WTC11 (cell line): ENCODE data around the gene ARID4B. TPM values are rescaled to one million over a fixed set of nuclear protein-coding genes. Genes with fewer than 3 reads are reported as not detected.

ENCODE experiments used
- ATAC-seq: fragments of 200-7000 bp; cut with Tn5 transposase; 2 replicates; pipeline ENCODE4 v1.10.0; 2021; ENCODE audit warnings: mild to moderate bottlenecking, moderate library complexity
- CTCF ChIA-PET: fragments of 300-600 bp; sonication (Branson Sonifier 250); formaldehyde crosslinking; loops from one replicate; lab custom pipeline; 2021; ENCODE audit warnings: antibody characterized with exemption; lab: Charles Lee
- POLR2A ChIA-PET: fragments of 350-600 bp; sonication (Branson Sonifier 250); formaldehyde crosslinking; loops from one replicate; lab custom pipeline; 2021; ENCODE audit warnings: antibody characterized with exemption; lab: Charles Lee
- DNase-seq: peaks from one replicate; pipeline ENCODE4 v3.0.0; 2021; ENCODE audit warnings: low spot score
- H3K27ac Mint-ChIP-seq: 2 replicates; pipeline ENCODE4 v1.8.0; 2021; ENCODE audit warnings: mixed read lengths
- H3K27me3 Mint-ChIP-seq: 2 replicates; pipeline ENCODE4 v1.8.0; 2021; ENCODE audit warnings: low read depth, mild to moderate bottlenecking, moderate library complexity, mixed read lengths
- H3K36me3 Mint-ChIP-seq: 2 replicates; pipeline ENCODE4 v1.8.0; 2021; ENCODE audit warnings: mixed read lengths
- H3K4me1 Mint-ChIP-seq: 2 replicates; pipeline ENCODE4 v1.8.0; 2022; ENCODE audit warnings: mixed read lengths
- H3K4me3 Mint-ChIP-seq: 2 replicates; pipeline ENCODE4 v1.8.0; 2021; ENCODE audit warnings: mild to moderate bottlenecking, moderate library complexity, mixed read lengths
- H3K9me3 Mint-ChIP-seq: 2 replicates; pipeline ENCODE4 v1.8.0; 2021; ENCODE audit warnings: mixed read lengths
- CBFB ChIP-seq: sonication (generic); formaldehyde crosslinking; IDR thresholded peaks from 2 replicates; pipeline ENCODE4 v1.8.1; 2022; ENCODE audit warnings: mild to moderate bottlenecking, low read depth, missing genetic modification reagents
- ELF4 ChIP-seq: sonication (generic); formaldehyde crosslinking; IDR thresholded peaks from 2 replicates; pipeline ENCODE4 v1.8.1; 2022; ENCODE audit warnings: low read depth, mild to moderate bottlenecking, moderate library complexity, missing genetic modification reagents
- FOXK1 ChIP-seq: sonication (generic); formaldehyde crosslinking; IDR thresholded peaks from 2 replicates; pipeline ENCODE4 v1.8.0; 2022; ENCODE audit warnings: mild to moderate bottlenecking, moderate library complexity, missing genetic modification reagents
- GABPB1 ChIP-seq: sonication (generic); formaldehyde crosslinking; IDR thresholded peaks from 2 replicates; pipeline ENCODE4 v1.8.1; 2023; ENCODE audit warnings: mild to moderate bottlenecking, missing genetic modification reagents
- GRHL2 ChIP-seq: fragments of 250-450 bp; sonication (Bioruptor Pico); IDR thresholded peaks from 2 replicates; pipeline ENCODE4 v1.8.0; 2022; ENCODE audit warnings: mild to moderate bottlenecking, moderate library complexity; ENCODE audit not compliant: insufficient replicate concordance, severe bottlenecking
- JUN ChIP-seq: sonication (generic); formaldehyde crosslinking; IDR thresholded peaks from 2 replicates; pipeline ENCODE4 v1.8.0; 2023; ENCODE audit warnings: mild to moderate bottlenecking, missing genetic modification reagents
- MXD4 ChIP-seq: fragments of 250-450 bp; sonication (Bioruptor Pico); IDR thresholded peaks from 2 replicates; pipeline ENCODE4 v1.8.0; 2021; ENCODE audit warnings: mild to moderate bottlenecking, moderate library complexity, borderline replicate concordance
- NR2C2 ChIP-seq: sonication (generic); formaldehyde crosslinking; IDR thresholded peaks from 2 replicates; pipeline ENCODE4 v1.8.0; 2022; ENCODE audit warnings: mild to moderate bottlenecking, missing genetic modification reagents
- RELA ChIP-seq: sonication (generic); formaldehyde crosslinking; IDR thresholded peaks from 2 replicates; pipeline ENCODE4 v1.8.1; 2022; ENCODE audit warnings: missing genetic modification reagents, mild to moderate bottlenecking, borderline replicate concordance
- SMAD3 ChIP-seq: sonication (generic); formaldehyde crosslinking; IDR thresholded peaks from 2 replicates; pipeline ENCODE4 v1.8.0; 2022; ENCODE audit warnings: missing genetic modification reagents, mild to moderate bottlenecking, borderline replicate concordance
- SMAD4 ChIP-seq: sonication (generic); formaldehyde crosslinking; IDR thresholded peaks from 2 replicates; pipeline ENCODE4 v1.8.0; 2022; ENCODE audit warnings: mild to moderate bottlenecking, missing genetic modification reagents
- SP1 ChIP-seq: sonication (generic); formaldehyde crosslinking; conservative IDR thresholded peaks from 2 replicates; pipeline ENCODE4 v1.8.1; 2022; ENCODE audit warnings: missing genetic modification reagents
- TCF7 ChIP-seq: sonication (generic); formaldehyde crosslinking; IDR thresholded peaks from 2 replicates; pipeline ENCODE4 v1.8.0; 2022; ENCODE audit warnings: mild to moderate bottlenecking, low read depth, missing genetic modification reagents, moderate library complexity
- TP53 ChIP-seq: sonication (generic); formaldehyde crosslinking; IDR thresholded peaks from 2 replicates; pipeline ENCODE4 v1.8.1; 2023; ENCODE audit warnings: mild to moderate bottlenecking, missing genetic modification reagents
- ZNF138 ChIP-seq: sonication (generic); formaldehyde crosslinking; conservative IDR thresholded peaks from 2 replicates; pipeline ENCODE4 v1.8.1; 2022; ENCODE audit warnings: mild to moderate bottlenecking, moderate library complexity, missing genetic modification reagents
- ZNF232 ChIP-seq: sonication (generic); formaldehyde crosslinking; IDR thresholded peaks from 2 replicates; pipeline ENCODE4 v1.8.0; 2022; ENCODE audit warnings: mild to moderate bottlenecking, missing genetic modification reagents
- ZNF317 ChIP-seq: sonication (generic); formaldehyde crosslinking; IDR thresholded peaks from 2 replicates; pipeline ENCODE4 v1.8.1; 2023; ENCODE audit warnings: low read depth, mild to moderate bottlenecking, moderate library complexity, missing genetic modification reagents, borderline replicate concordance
- ZNF423 ChIP-seq: fragments of 250-450 bp; sonication (Bioruptor Pico); IDR thresholded peaks from 2 replicates; pipeline ENCODE4 v2.1.2; 2022; ENCODE audit warnings: mild to moderate bottlenecking, moderate library complexity
- total RNA-seq: library from RNA; stranded (reverse); gene quantifications from 3 replicates; pipeline ENCODE4 v1.2.3, GENCODE V29; 2021
- TF ChIP-seq, protein P1 (sequence below): sonication (generic); formaldehyde crosslinking; IDR thresholded peaks from 2 replicates; pipeline ENCODE4 v1.8.1; 2022; ENCODE audit warnings: mild to moderate bottlenecking, moderate library complexity, missing genetic modification reagents
- TF ChIP-seq, protein P2 (sequence below): fragments of 250-450 bp; sonication (Bioruptor Pico); IDR thresholded peaks from 2 replicates; pipeline ENCODE4 v1.9.0; 2021; ENCODE audit warnings: mild to moderate bottlenecking
- TF ChIP-seq, protein P3 (sequence below): sonication (generic); formaldehyde crosslinking; IDR thresholded peaks from 2 replicates; pipeline ENCODE4 v1.8.1; 2022; ENCODE audit warnings: mild to moderate bottlenecking, missing genetic modification reagents, moderate library complexity, borderline replicate concordance
- TF ChIP-seq, protein P4 (sequence below): sonication (generic); formaldehyde crosslinking; conservative IDR thresholded peaks from 2 replicates; pipeline ENCODE4 v1.8.1; 2023; ENCODE audit warnings: mild to moderate bottlenecking, low read depth, missing genetic modification reagents, moderate library complexity
- TF ChIP-seq, protein P5 (sequence below): fragments of 250-450 bp; sonication (Bioruptor Pico); IDR thresholded peaks from 2 replicates; pipeline ENCODE4 v2.1.2; 2022; ENCODE audit warnings: mild to moderate bottlenecking, moderate library complexity
- TF ChIP-seq, protein P6 (sequence below): sonication (generic); formaldehyde crosslinking; IDR thresholded peaks from 2 replicates; pipeline ENCODE4 v1.8.0; 2023; ENCODE audit warnings: missing genetic modification reagents

The ARID4B gene
- total RNA-seq, 1 experiment from 2014 or later = 35.7 TPM

DNA sequence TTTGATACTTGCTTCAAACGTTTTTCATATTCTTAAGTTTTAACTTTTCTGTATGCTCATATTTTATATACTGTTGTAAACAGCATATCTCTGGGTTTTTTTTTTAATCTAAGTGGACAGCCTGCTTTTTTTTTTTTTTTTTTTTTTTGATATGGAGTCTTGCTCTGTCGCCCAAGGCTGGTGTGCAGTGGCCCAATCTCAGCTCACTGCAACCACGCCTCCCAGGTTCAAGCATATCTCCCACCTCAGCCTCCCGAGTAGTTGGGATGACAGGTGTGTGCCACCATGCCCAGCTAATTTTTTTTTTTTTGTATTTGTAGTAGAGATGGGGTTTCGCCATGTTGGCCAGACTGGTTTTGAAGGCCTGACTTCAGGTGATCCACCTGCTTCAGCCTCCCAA is 40.4 kb upstream of the ARID4B start:
- H3K36me3 Mint-ChIP-seq = peaks cover 14% of the 10 kb centered on the region
- peak overlapping the region; percentile 99; the same call in 1 of the 2 replicates for H3K27ac Mint-ChIP-seq
- no peak for DNase-seq
- TF ChIP-seq GABPB1 (CRISPR knock-in tag) = no peak
- TF ChIP-seq, protein P1, sequence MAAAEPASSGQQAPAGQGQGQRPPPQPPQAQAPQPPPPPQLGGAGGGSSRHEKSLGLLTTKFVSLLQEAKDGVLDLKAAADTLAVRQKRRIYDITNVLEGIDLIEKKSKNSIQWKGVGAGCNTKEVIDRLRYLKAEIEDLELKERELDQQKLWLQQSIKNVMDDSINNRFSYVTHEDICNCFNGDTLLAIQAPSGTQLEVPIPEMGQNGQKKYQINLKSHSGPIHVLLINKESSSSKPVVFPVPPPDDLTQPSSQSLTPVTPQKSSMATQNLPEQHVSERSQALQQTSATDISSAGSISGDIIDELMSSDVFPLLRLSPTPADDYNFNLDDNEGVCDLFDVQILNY (CRISPR knock-in tag) = no peak
- TF ChIP-seq, protein P2, sequence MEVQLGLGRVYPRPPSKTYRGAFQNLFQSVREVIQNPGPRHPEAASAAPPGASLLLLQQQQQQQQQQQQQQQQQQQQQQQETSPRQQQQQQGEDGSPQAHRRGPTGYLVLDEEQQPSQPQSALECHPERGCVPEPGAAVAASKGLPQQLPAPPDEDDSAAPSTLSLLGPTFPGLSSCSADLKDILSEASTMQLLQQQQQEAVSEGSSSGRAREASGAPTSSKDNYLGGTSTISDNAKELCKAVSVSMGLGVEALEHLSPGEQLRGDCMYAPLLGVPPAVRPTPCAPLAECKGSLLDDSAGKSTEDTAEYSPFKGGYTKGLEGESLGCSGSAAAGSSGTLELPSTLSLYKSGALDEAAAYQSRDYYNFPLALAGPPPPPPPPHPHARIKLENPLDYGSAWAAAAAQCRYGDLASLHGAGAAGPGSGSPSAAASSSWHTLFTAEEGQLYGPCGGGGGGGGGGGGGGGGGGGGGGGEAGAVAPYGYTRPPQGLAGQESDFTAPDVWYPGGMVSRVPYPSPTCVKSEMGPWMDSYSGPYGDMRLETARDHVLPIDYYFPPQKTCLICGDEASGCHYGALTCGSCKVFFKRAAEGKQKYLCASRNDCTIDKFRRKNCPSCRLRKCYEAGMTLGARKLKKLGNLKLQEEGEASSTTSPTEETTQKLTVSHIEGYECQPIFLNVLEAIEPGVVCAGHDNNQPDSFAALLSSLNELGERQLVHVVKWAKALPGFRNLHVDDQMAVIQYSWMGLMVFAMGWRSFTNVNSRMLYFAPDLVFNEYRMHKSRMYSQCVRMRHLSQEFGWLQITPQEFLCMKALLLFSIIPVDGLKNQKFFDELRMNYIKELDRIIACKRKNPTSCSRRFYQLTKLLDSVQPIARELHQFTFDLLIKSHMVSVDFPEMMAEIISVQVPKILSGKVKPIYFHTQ (CRISPR knock-in tag) = no peak
- ATAC-seq = no peak
- H3K4me3 Mint-ChIP-seq = peak overlapping the region; percentile 98
- CTCF ChIA-PET = interaction anchor here (1.3 kb wide), 1 partner anchor 48 kb away, joined by 8 read pairs; no protein-coding TSS in a partner anchor
- H3K27me3 Mint-ChIP-seq = no peaks in the 10 kb centered on the region; the same call in 1 of the 2 replicates
- peaks cover 20% of the 10 kb centered on the region for H3K4me1 Mint-ChIP-seq
- no peaks in the 10 kb centered on the region for H3K9me3 Mint-ChIP-seq
- POLR2A ChIA-PET = no interaction called here

DNA sequence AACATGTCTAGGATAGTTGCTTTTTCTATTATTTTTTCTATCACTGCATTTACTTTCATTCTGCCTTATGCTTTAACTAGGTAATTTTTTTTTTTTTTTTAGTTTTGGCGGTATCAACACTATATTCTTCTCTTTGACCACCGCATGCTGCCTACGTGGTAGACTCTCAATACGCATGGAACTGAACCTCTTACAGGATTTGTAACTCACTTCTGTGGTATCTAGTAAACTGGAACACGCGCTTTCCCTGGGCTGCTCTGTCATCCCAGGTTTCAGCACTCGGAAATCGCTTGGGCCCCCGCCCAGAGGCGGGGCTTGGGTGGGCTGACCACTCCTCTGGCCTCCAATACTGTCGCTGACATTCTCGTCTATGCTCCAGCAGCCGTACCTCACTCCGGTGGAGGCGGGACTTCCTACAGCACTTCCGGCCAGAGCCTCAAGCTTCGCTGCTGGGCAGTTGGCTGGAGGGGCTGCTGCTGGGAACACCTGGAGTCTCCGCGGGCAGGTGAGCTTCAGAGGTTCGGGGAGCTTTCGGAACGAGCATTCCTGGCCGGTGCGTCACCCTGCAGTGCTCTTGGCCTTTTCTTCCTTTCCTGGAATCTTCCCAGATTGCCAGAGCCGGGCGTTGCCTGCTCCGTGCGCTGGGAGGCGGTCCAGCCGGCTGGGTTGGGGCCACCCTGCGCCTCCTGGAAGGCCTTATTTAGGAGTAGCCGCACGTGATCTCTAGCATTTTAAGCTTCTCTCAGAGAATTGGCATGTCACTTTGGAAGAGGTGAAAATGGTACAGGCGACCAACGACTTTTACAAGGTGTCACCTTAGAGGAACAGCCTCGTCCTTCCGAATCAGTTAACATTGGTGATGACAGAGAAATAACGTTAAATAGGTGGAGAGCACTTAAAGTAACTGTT is 39.3 kb upstream of the ARID4B start, which contains the start of gene TBCE:
TSS of gene TBCE (plus strand) at position 428 of the 909 bp plus-strand sequence. CDS start 12,623 bp downstream, outside the sequence.
- peak within 1 kb of the TSS; percentile 99 for H3K27ac Mint-ChIP-seq
- ATAC-seq = peak; percentile 99
- peak within 1 kb of the TSS; percentile 98 for H3K4me3 Mint-ChIP-seq
- no peaks in the 10 kb centered on the region for H3K9me3 Mint-ChIP-seq
- H3K27me3 Mint-ChIP-seq = no peaks in the 10 kb centered on the region; the same call in 1 of the 2 replicates
- peak; percentile 98 for DNase-seq
- POLR2A ChIA-PET = interaction anchor here (0.6 to 1.8 kb wide), 7 partner anchors 27 to 215 kb away, joined by 3 to 18 read pairs (median 3); partner anchors contain the start of genes ARID4B, GGPS1 and RBM34
- H3K36me3 Mint-ChIP-seq = peaks cover 7% of the 10 kb centered on the region
- CTCF ChIA-PET = interaction anchor here (0.6 to 1.3 kb wide), 5 partner anchors 48 to 543 kb away, joined by 3 to 8 read pairs (median 4); no protein-coding TSS in a partner anchor
- H3K4me1 Mint-ChIP-seq = peaks cover 20% of the 10 kb centered on the region
- TF ChIP-seq FOXK1 (0 out of 2 replicates have a peak, but pooled peaks have one; percentile 23), ZNF138 (CRISPR knock-in tag) (no peak), ELF4 (CRISPR knock-in tag) (no peak), MXD4 (CRISPR knock-in tag) (no peak), TCF7 (no peak), ZNF317 (CRISPR knock-in tag) (no peak), RELA (CRISPR knock-in tag) (no peak), GRHL2 (CRISPR knock-in tag) (no peak), JUN (CRISPR knock-in tag) (no peak), SP1 (CRISPR knock-in tag) (peak; percentile 71), CBFB (0 out of 2 replicates have a peak, but pooled peaks have one; percentile 43), SMAD3 (CRISPR knock-in tag) (no peak), TP53 (no peak), NR2C2 (CRISPR knock-in tag) (no peak), ZNF423 (CRISPR knock-in tag) (no peak), SMAD4 (no peak), ZNF232 (CRISPR knock-in tag) (0 out of 2 replicates have a peak, but pooled peaks have one; percentile 11)
- TF ChIP-seq, protein P3, sequence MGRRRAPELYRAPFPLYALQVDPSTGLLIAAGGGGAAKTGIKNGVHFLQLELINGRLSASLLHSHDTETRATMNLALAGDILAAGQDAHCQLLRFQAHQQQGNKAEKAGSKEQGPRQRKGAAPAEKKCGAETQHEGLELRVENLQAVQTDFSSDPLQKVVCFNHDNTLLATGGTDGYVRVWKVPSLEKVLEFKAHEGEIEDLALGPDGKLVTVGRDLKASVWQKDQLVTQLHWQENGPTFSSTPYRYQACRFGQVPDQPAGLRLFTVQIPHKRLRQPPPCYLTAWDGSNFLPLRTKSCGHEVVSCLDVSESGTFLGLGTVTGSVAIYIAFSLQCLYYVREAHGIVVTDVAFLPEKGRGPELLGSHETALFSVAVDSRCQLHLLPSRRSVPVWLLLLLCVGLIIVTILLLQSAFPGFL (CRISPR knock-in tag) = no peak
- TF ChIP-seq, protein P4, sequence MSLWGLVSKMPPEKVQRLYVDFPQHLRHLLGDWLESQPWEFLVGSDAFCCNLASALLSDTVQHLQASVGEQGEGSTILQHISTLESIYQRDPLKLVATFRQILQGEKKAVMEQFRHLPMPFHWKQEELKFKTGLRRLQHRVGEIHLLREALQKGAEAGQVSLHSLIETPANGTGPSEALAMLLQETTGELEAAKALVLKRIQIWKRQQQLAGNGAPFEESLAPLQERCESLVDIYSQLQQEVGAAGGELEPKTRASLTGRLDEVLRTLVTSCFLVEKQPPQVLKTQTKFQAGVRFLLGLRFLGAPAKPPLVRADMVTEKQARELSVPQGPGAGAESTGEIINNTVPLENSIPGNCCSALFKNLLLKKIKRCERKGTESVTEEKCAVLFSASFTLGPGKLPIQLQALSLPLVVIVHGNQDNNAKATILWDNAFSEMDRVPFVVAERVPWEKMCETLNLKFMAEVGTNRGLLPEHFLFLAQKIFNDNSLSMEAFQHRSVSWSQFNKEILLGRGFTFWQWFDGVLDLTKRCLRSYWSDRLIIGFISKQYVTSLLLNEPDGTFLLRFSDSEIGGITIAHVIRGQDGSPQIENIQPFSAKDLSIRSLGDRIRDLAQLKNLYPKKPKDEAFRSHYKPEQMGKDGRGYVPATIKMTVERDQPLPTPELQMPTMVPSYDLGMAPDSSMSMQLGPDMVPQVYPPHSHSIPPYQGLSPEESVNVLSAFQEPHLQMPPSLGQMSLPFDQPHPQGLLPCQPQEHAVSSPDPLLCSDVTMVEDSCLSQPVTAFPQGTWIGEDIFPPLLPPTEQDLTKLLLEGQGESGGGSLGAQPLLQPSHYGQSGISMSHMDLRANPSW (CRISPR knock-in tag) = no peak
- TF ChIP-seq, protein P5, sequence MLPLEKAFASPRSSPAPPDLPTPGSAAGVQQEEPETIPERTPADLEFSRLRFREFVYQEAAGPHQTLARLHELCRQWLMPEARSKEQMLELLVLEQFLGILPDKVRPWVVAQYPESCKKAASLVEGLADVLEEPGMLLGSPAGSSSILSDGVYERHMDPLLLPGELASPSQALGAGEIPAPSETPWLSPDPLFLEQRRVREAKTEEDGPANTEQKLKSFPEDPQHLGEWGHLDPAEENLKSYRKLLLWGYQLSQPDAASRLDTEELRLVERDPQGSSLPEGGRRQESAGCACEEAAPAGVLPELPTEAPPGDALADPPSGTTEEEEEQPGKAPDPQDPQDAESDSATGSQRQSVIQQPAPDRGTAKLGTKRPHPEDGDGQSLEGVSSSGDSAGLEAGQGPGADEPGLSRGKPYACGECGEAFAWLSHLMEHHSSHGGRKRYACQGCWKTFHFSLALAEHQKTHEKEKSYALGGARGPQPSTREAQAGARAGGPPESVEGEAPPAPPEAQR = no peak
- TF ChIP-seq, protein P6, sequence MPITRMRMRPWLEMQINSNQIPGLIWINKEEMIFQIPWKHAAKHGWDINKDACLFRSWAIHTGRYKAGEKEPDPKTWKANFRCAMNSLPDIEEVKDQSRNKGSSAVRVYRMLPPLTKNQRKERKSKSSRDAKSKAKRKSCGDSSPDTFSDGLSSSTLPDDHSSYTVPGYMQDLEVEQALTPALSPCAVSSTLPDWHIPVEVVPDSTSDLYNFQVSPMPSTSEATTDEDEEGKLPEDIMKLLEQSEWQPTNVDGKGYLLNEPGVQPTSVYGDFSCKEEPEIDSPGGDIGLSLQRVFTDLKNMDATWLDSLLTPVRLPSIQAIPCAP (CRISPR knock-in tag) = no peak
